SU-DHL-6 (cell line): ENCODE measurements around the gene INO80D.
"Not testable (repeated sequence)": the region's sequence is repeated elsewhere in the genome, so short reads cannot be mapped to it uniquely, and the experiment has no call there.

Experiments
- H2AFZ ChIP-seq: fragments of 200-600 bp; sonication (generic); 2 replicates; pipeline ENCODE4 v1.6.1; 2014; ENCODE audit warnings: low read depth, mild to moderate bottlenecking, moderate library complexity, mixed read lengths, antibody characterized with exemption, low read length; ENCODE audit not compliant: severe bottlenecking
- H3F3A ChIP-seq: fragments of 200-600 bp; shearing (Covaris generic); 2 replicates; pipeline ENCODE4 v1.6.0; 2016; ENCODE audit warnings: antibody characterized with exemption, mild to moderate bottlenecking; ENCODE audit not compliant: insufficient read depth
- H3K27ac ChIP-seq: fragments of 200-600 bp; sonication (generic); 2 replicates; pipeline ENCODE4 v1.5.1; 2016; ENCODE audit warnings: low read depth, mild to moderate bottlenecking, low read length, moderate library complexity, mixed read lengths
- H3K27me3 ChIP-seq: fragments of 200-600 bp; sonication (generic), shearing (Covaris generic); 2 replicates; pipeline ENCODE4 v1.6.0; 2014; ENCODE audit warnings: mild to moderate bottlenecking, low read length
- H3K36me3 ChIP-seq: fragments of 200-600 bp; sonication (generic); 2 replicates; pipeline ENCODE4 v1.6.1; 2014; ENCODE audit warnings: mild to moderate bottlenecking, low read length, mixed read lengths
- H3K4me2 ChIP-seq: fragments of 300-600, 200-600 bp; shearing (Covaris generic), sonication (generic); 2 replicates; pipeline ENCODE4 v1.6.0; 2014; ENCODE audit warnings: low read length, low read depth, mild to moderate bottlenecking; ENCODE audit not compliant: poor library complexity, severe bottlenecking
- H3K4me3 ChIP-seq: fragments of 200-600 bp; sonication (generic); 2 replicates; pipeline ENCODE4 v1.5.1; 2014; ENCODE audit warnings: antibody characterized with exemption, low read length, mild to moderate bottlenecking, mixed read lengths; ENCODE audit not compliant: insufficient read depth, poor library complexity, severe bottlenecking
- H3K79me2 ChIP-seq: fragments of 200-600 bp; sonication (generic); 2 replicates; pipeline ENCODE4 v1.6.1; 2014; ENCODE audit warnings: mild to moderate bottlenecking, low read length, moderate library complexity; ENCODE audit not compliant: insufficient read depth
- H3K9ac ChIP-seq: fragments of 200-600 bp; sonication (generic); 2 replicates; pipeline ENCODE4 v1.7.0; 2014; ENCODE audit warnings: mild to moderate bottlenecking, low read length
- H3K9me2 ChIP-seq: fragments of 200-600 bp; sonication (generic); replicated peaks from 2 replicates; pipeline ENCODE4 v1.6.1; 2014; ENCODE audit warnings: low read length; ENCODE audit not compliant: insufficient read depth
- H3K9me3 ChIP-seq: fragments of 200-600 bp; sonication (generic); 2 replicates; pipeline ENCODE4 v1.6.1; 2014; ENCODE audit warnings: low read length, mixed read lengths; ENCODE audit not compliant: insufficient read depth
- H4K20me1 ChIP-seq: fragments of 200-600 bp; sonication (generic); 2 replicates; pipeline ENCODE4 v1.6.1; 2014; ENCODE audit warnings: low read depth, mild to moderate bottlenecking, antibody characterized with exemption, low read length, moderate library complexity, mixed read lengths
- EZH2phosphoT487 ChIP-seq: fragments of 200-600 bp; sonication (generic), shearing (Covaris generic); conservative IDR thresholded peaks from 2 replicates; pipeline ENCODE4 v1.6.1; 2018; ENCODE audit warnings: mild to moderate bottlenecking, antibody characterized with exemption, low read length, moderate library complexity, mixed read lengths
- TF ChIP-seq, protein P1 (sequence below): fragments of 200-600 bp; sonication (generic); IDR thresholded peaks from one replicate; pipeline ENCODE4 v1.5.1; 2017; ENCODE audit warnings: antibody characterized with exemption, mild to moderate bottlenecking, low read length, moderate library complexity; ENCODE audit not compliant: insufficient read depth, poor library complexity, severe bottlenecking

Gene INO80D

DNA sequence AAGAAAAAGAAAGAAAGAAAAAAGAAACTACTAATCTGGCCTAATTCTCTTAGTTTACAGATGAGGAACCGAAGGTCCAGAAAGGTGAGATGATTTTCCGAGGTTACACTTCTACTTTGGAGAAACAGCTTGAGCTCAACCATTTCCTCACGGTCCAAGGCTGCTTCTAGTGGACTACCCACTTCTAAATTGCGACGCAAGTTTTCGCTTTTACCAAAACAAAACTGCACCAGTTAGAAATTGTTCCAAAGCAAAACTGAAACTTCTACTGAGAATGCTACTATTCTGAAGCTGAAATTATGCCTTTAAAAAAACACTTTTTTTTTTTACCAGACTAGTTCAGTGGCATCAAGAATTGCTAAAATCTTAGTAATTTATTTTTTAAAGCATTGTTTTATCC, 101.6 kb downstream of the INO80D start:
- no peaks in the 10 kb centered on the region for H4K20me1 ChIP-seq
- H3K9ac ChIP-seq, result no peak overlapping the region
- no peaks in the 10 kb centered on the region for H3K36me3 ChIP-seq
- TF ChIP-seq, protein P1, sequence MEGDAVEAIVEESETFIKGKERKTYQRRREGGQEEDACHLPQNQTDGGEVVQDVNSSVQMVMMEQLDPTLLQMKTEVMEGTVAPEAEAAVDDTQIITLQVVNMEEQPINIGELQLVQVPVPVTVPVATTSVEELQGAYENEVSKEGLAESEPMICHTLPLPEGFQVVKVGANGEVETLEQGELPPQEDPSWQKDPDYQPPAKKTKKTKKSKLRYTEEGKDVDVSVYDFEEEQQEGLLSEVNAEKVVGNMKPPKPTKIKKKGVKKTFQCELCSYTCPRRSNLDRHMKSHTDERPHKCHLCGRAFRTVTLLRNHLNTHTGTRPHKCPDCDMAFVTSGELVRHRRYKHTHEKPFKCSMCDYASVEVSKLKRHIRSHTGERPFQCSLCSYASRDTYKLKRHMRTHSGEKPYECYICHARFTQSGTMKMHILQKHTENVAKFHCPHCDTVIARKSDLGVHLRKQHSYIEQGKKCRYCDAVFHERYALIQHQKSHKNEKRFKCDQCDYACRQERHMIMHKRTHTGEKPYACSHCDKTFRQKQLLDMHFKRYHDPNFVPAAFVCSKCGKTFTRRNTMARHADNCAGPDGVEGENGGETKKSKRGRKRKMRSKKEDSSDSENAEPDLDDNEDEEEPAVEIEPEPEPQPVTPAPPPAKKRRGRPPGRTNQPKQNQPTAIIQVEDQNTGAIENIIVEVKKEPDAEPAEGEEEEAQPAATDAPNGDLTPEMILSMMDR, result no peak
- TF ChIP-seq EZH2phosphoT487, result no peak
- no peak overlapping the region for H3K4me3 ChIP-seq
- H3K27ac ChIP-seq, result no peak overlapping the region
- no peaks in the 10 kb centered on the region for H3K9me3 ChIP-seq
- H3K27me3 ChIP-seq, result no peaks in the 10 kb centered on the region
- no peak overlapping the region for H2AFZ ChIP-seq
- no peaks in the 10 kb centered on the region for H3F3A ChIP-seq
- H3K79me2 ChIP-seq, result no peaks in the 10 kb centered on the region
- no peaks in the 10 kb centered on the region for H3K9me2 ChIP-seq
- H3K4me2 ChIP-seq, result no peak overlapping the region

DNA sequence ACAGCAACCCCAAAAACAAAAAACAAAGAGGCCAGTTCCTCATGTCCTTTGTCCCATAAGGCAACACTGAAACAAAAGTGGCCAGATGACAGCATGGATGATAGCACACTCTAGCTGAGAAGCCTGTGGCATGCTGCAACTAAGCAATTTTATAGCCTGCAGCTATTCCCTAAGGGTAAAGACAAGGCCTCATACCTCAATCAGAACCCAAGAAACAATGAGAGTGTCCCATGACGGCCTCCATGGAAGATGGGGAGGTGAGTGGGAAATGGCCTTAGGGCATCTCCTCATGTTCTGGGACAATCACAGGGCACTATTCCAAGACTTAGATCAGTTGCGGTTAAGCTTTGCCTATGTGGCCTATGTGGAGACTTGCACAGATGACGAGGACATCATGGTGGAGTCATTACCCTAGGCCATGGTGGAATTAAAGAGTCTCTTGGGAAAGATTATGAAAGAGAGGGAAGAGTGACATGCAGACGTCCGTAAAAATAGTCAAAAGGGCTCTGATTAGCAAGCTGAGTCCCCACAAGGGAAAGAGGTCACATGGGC, 103.1 kb downstream of the INO80D start:
- H3K9me3 ChIP-seq, result no peaks in the 10 kb centered on the region
- TF ChIP-seq EZH2phosphoT487, result no peak
- TF ChIP-seq, protein P1, result no peak

DNA sequence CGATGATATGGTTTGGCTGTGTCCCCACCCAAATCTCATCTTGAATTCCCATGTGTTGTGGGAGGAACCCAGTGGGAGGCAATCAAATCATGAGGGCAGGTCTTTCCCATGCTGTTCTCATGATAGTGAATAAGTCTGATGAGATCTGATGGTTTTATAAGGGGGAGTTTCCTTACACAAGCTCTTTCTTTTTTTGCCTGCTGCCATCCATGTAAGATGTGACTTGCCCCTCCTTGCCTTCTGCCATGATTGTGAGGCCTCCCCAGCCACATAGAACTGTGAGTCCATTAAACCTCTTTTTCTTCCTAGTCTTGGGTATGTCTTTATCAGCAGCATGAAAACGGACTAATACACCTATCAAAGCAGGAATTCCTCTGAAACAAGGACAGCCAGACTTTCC, 107.2 kb downstream of the INO80D start:
- H3K9ac ChIP-seq, H4K20me1 ChIP-seq, H3K27ac ChIP-seq, H3K4me2 ChIP-seq, H3K9me2 ChIP-seq, H3K79me2 ChIP-seq, H2AFZ ChIP-seq, H3F3A ChIP-seq, H3K36me3 ChIP-seq, H3K4me3 ChIP-seq, H3K27me3 ChIP-seq, H3K9me3 ChIP-seq: not testable (repeated sequence)

More for the DNA sequence above, 103.1 kb downstream of the INO80D start:
- H3K9me2 ChIP-seq, result no peaks in the 10 kb centered on the region
- H3K9ac ChIP-seq, result no peak overlapping the region
- no peaks in the 10 kb centered on the region for H3K36me3 ChIP-seq
- H4K20me1 ChIP-seq, result no peaks in the 10 kb centered on the region
- H2AFZ ChIP-seq, result no peak overlapping the region
- H3K4me2 ChIP-seq, result no peak overlapping the region
- no peak overlapping the region for H3K4me3 ChIP-seq
- no peak overlapping the region for H3K27ac ChIP-seq
- no peaks in the 10 kb centered on the region for H3K79me2 ChIP-seq
- no peaks in the 10 kb centered on the region for H3K27me3 ChIP-seq
- no peaks in the 10 kb centered on the region for H3F3A ChIP-seq

DNA sequence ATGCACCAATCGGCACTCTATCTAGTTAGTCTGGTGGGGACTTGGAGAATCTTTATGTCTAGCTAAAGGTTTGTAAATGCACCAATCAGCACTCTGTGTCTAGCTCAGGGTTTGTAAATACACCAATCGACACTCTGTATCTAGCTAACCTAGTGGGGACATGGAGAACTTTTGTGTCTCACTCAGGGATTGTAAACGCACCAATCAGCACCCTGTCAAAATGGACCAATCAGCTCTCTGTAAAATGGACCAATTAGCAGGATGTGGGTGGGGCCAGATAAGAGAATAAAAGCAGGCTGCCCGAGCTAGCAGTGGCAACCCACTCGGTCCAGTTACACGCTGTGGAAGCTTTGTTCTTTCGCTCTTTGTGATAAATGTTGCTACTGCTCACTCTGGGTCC, 108.3 kb downstream of the INO80D start:
- H3K27ac ChIP-seq, H3K9me2 ChIP-seq, H3K36me3 ChIP-seq, H3F3A ChIP-seq, H2AFZ ChIP-seq, H3K27me3 ChIP-seq, H4K20me1 ChIP-seq, H3K9ac ChIP-seq, H3K4me2 ChIP-seq, H3K9me3 ChIP-seq, H3K79me2 ChIP-seq, H3K4me3 ChIP-seq: not testable (repeated sequence)

DNA sequence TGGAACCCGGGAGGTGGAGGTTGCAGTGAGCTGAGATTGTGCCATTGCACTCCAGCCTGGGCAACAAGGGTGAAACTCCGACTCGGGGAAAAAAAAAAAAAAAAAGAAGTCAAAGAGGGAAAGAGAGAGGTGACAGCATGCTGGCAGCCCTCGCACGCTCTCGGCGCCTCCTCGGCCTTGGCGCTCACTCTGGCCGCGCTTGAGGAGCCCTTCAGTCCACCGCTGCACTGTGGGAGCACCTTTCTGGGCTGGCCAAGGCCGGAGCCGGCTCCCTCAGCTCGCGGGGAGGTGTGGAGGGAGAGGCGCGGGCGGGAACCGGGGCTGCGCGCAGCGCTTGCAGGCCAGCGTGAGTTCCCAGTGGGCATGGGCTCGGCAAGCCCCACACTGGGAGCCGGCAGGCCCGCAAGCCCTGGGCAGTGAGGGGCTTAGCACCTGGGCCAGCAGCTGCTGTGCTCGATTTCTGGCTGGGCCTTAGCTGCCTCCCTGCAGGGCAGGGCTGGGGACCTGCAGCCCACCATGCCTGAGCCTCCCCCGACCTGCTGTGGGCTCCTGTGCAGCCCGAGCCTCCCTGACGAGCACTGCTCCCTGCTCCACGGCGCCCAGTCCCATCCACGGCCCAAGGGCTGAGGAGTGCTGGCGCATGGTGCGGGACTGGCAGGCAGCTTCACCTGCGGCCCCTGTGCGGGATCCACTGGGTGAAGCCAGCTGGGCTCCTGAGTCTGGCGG, 108.9 kb downstream of the INO80D start:
- H3K27me3 ChIP-seq, H3K79me2 ChIP-seq: not testable (repeated sequence)

More for the DNA sequence above, 108.9 kb downstream of the INO80D start:
- H3K9me3 ChIP-seq, H3K4me3 ChIP-seq, H3K9me2 ChIP-seq, H3K9ac ChIP-seq, H4K20me1 ChIP-seq, H3K27ac ChIP-seq, H2AFZ ChIP-seq, H3K36me3 ChIP-seq, H3F3A ChIP-seq, H3K4me2 ChIP-seq: not testable (repeated sequence)
